ENCODE data around the gene CTR9.

The CTR9 gene

DNA sequence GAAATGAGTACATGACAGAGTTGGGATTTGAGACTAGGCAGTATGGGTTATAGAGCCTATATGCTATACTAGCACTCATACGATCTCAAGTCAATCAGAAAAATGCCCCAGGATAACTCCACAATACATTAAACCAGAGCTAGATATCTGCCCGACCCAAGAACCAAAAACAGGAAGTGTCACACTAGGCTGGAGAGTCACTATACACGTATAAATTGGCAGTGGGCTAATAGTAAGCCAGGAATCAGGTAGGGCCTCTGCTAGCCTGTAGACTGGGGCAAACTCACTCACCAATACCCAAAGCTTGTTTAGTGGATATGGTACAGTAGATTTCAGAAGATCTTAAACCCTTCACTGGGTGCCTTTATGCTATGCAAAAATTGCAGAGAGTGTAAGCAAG lies 73.8 kb downstream of the CTR9 start:
- no peak for DNase-seq

DNA sequence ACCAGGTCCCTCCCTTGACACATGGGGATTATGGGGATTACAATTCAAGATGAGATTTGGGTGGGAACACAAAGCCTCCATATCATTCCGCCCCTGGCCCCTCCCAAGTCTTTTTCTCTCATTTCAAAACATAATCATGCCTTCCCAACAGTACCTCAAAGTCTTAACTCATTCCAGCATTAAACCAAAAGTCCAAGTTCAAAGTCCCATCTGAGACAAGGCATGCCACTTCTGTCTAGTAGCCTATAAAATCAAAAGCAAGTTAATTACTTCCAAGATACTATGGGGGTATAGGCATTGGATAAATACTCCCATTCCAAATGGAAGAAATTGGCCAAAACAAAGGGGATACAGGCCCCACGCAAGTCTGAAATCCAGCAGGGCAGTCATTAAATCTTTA lies 77.4 kb downstream of the CTR9 start:
- DNase-seq, result no peak

DNA sequence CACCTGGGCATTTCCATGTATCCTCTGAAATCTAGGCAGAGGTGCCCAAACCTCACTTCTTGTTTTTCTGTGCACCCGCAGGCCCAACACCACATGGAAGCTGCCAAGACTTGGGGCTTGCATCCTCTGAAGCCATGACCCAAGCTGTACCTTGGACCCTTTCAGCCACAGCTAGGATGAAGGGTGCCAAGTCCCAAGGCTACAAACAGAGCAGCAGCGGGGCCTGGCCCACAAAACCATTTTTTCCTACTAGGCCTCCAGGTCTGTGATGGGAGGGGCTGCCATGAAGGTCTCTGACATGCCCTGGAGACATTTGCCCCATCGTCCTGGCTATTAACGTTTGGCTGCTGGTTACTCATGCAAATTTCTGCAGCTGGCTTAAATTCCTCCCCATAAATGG lies 78.1 kb downstream of the CTR9 start:
- DNase-seq, result no peak

Measured in NCI-H1930 (cell line).